ENCODE measurements around the gene EPHA3.

DNA sequence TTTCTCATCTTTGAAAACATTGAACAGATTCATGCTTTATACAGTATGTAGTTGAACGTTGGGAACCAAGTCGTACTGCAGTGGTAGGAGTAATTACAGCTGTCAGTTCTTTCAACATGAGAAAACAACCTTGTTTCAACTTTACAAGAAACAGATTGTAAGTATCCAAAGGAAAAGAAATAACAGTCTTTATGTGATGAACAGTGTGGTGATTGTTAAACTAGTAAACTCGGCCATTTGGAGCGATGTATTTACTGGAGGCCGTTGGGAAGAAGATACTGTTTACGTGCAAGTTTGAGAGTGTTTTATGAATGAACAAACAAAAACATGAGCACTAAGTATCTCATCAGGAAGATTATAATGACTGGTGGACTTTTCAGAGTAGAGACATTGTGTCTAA lies 48.4 kb downstream of the EPHA3 start:
- TF ChIP-seq, protein P1, sequence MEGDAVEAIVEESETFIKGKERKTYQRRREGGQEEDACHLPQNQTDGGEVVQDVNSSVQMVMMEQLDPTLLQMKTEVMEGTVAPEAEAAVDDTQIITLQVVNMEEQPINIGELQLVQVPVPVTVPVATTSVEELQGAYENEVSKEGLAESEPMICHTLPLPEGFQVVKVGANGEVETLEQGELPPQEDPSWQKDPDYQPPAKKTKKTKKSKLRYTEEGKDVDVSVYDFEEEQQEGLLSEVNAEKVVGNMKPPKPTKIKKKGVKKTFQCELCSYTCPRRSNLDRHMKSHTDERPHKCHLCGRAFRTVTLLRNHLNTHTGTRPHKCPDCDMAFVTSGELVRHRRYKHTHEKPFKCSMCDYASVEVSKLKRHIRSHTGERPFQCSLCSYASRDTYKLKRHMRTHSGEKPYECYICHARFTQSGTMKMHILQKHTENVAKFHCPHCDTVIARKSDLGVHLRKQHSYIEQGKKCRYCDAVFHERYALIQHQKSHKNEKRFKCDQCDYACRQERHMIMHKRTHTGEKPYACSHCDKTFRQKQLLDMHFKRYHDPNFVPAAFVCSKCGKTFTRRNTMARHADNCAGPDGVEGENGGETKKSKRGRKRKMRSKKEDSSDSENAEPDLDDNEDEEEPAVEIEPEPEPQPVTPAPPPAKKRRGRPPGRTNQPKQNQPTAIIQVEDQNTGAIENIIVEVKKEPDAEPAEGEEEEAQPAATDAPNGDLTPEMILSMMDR (conservative IDR thresholded peaks at IDR 0.05 in 1 of 2, IDR thresholded peaks at IDR 0.05 in 1 of 2; ENCODE audit: low read depth in 1 of 2, low read length in 2 of 2): no peak
- no peak for TF ChIP-seq EZH2 (IDR thresholded peaks at IDR 0.05; ENCODE audit: low read length, missing control alignments)

Data from fibroblast of lung (primary cell).